GM23338 (cell line): ENCODE measurements around the gene MFAP4. TPM values are rescaled to one million over a fixed set of nuclear protein-coding genes. Genes with fewer than 3 reads are reported as not detected.
A peak's percentile ranks its signal among the peaks of the same experiment; 100 is the strongest.

Experiments
- ATAC-seq: fragments of 200-7000 bp; cut with Tn5 transposase; 3 replicates; pipeline ENCODE4 v1.9.1; 2020
- DNase-seq: peaks from one replicate; pipeline ENCODE4 v3.0.0-alpha.2; 2015; ENCODE audit warnings: low spot score
- H2AFZ ChIP-seq: fragments of 200-600 bp; sonication (generic); 2 replicates; pipeline ENCODE4 v1.8.0; 2016; ENCODE audit warnings: antibody characterized with exemption, mild to moderate bottlenecking, moderate library complexity
- H3F3A ChIP-seq: fragments of 200-600 bp; sonication (generic); replicated peaks from 2 replicates; pipeline ENCODE4 v1.8.0; 2017; ENCODE audit warnings: antibody characterized with exemption, mixed run types, low read depth
- H3K27ac ChIP-seq: fragments of 200-600 bp; sonication (generic); 2 replicates; pipeline ENCODE4 v1.6.1; 2016; ENCODE audit warnings: low read depth
- H3K27me3 ChIP-seq: fragments of 200-600 bp; sonication (generic); 2 replicates; pipeline ENCODE4 v1.8.0; 2016; ENCODE audit warnings: mild to moderate bottlenecking, mixed run types, moderate library complexity; ENCODE audit not compliant: insufficient read depth
- H3K36me3 ChIP-seq: fragments of 200-600 bp; sonication (generic); 2 replicates; pipeline ENCODE4 v1.8.0; 2016; ENCODE audit warnings: mild to moderate bottlenecking; ENCODE audit not compliant: insufficient read depth
- H3K4me1 ChIP-seq: fragments of 200-600 bp; sonication (generic); 2 replicates; pipeline ENCODE4 v1.8.0; 2016; ENCODE audit warnings: mild to moderate bottlenecking, moderate library complexity; ENCODE audit not compliant: insufficient read depth
- H3K4me2 ChIP-seq: fragments of 200-600 bp; sonication (generic); 2 replicates; pipeline ENCODE4 v1.7.1; 2017; ENCODE audit warnings: mixed run types
- H3K4me3 ChIP-seq: fragments of 200-600 bp; sonication (generic); 2 replicates; pipeline ENCODE4 v1.6.1; 2016; ENCODE audit warnings: mixed run types
- H3K79me2 ChIP-seq: fragments of 200-600 bp; sonication (generic); replicated peaks from 2 replicates; pipeline ENCODE4 v1.8.0; 2017; ENCODE audit warnings: mild to moderate bottlenecking; ENCODE audit not compliant: insufficient read depth
- H3K9me2 ChIP-seq: fragments of 200-600 bp; sonication (generic); 2 replicates; pipeline ENCODE4 v1.8.0; 2017; ENCODE audit not compliant: insufficient read depth
- H4K20me1 ChIP-seq: fragments of 200-600 bp; sonication (generic); replicated peaks from 2 replicates; pipeline ENCODE4 v1.8.0; 2017; ENCODE audit warnings: mild to moderate bottlenecking; ENCODE audit not compliant: insufficient read depth
- H3K27ac Mint-ChIP-seq: 2 replicates; pipeline ENCODE4 v1.8.0; 2020; ENCODE audit warnings: inconsistent platforms, mild to moderate bottlenecking, moderate library complexity, mixed read lengths
- H3K27me3 Mint-ChIP-seq: 3 replicates; pipeline ENCODE4 v1.8.0; 2022; ENCODE audit warnings: low read depth, mild to moderate bottlenecking, moderate library complexity, mixed read lengths, inconsistent platforms; ENCODE audit not compliant: insufficient read depth, poor library complexity
- H3K36me3 Mint-ChIP-seq: 3 replicates; pipeline ENCODE4 v1.8.0; 2021; ENCODE audit warnings: low read depth, mild to moderate bottlenecking, inconsistent platforms, moderate library complexity, mixed read lengths
- H3K4me1 Mint-ChIP-seq: 3 replicates; pipeline ENCODE4 v1.8.0; 2020; ENCODE audit warnings: mild to moderate bottlenecking, inconsistent platforms, mixed read lengths
- H3K4me3 Mint-ChIP-seq: 3 replicates; pipeline ENCODE4 v1.8.0; 2021; ENCODE audit warnings: moderate library complexity, mild to moderate bottlenecking, inconsistent platforms, mixed read lengths
- H3K9me3 Mint-ChIP-seq: 3 replicates; pipeline ENCODE4 v1.8.0; 2020; ENCODE audit warnings: moderate library complexity, mild to moderate bottlenecking, inconsistent platforms, mixed read lengths
- CREB1 ChIP-seq: fragments of 250-450 bp; sonication (Bioruptor Pico); IDR thresholded peaks from 2 replicates; pipeline ENCODE4 v1.5.0; 2020; ENCODE audit warnings: low read depth, mild to moderate bottlenecking, moderate library complexity
- EZH2phosphoT487 ChIP-seq: fragments of 200-600 bp; sonication (generic); IDR thresholded peaks from one replicate; pipeline ENCODE4 v1.8.1; 2018; ENCODE audit warnings: antibody characterized with exemption; ENCODE audit not compliant: unreplicated experiment
- NANOG ChIP-seq: IDR thresholded peaks from 2 replicates; pipeline ENCODE4 v1.6.1; 2016; ENCODE audit warnings: antibody characterized with exemption, borderline replicate concordance
- POLR2AphosphoS5 ChIP-seq: IDR thresholded peaks from 2 replicates; pipeline ENCODE4 v1.6.1; 2016; ENCODE audit warnings: antibody characterized with exemption, low read depth
- STAT1 ChIP-seq: IDR thresholded peaks from one replicate; pipeline ENCODE4 v1.6.1; 2016; ENCODE audit warnings: antibody characterized with exemption; ENCODE audit not compliant: unreplicated experiment
- ZNF114 ChIP-seq: fragments of 250-450 bp; sonication (Bioruptor Pico); IDR thresholded peaks from 2 replicates; pipeline ENCODE4 v1.5.0; 2020; ENCODE audit warnings: mild to moderate bottlenecking, moderate library complexity
- long read RNA-seq: library from polyadenylated mRNA; unstranded; transcript quantifications from one replicate; pipeline ENCODE4 v2.0.0, GENCODE V29; 2020; ENCODE audit not compliant: unreplicated experiment
- polyA plus RNA-seq: library from polyadenylated mRNA; unstranded; fragments of >200 nt; fragmentation: Nextera tagmentation; extraction: Ambion mirVana; gene quantifications from 2 replicates; pipeline ENCODE4 v1.2.1, GENCODE V29; 2016
- total RNA-seq: library from RNA; depleted of rRNA; stranded (reverse); fragments of >200 nt; shearing (Covaris generic); gene quantifications from 2 replicates; pipeline ENCODE4 v1.2.3, GENCODE V29; 2014; rRNA removed
- TF ChIP-seq, protein P1 (sequence below), 2 experiments: fragments of 200-600 bp in 1 of 2; sonication (generic) in 1 of 2; conservative IDR thresholded peaks; 2 replicates each; pipeline versions ENCODE4 v1.5.1 to v1.6.1; 2016 to 2017; ENCODE audit warnings: antibody characterized with exemption in 2 of 2, low read depth in 2 of 2, mild to moderate bottlenecking in 2 of 2, moderate library complexity in 1 of 2

MFAP4 gene
- 2.6 and 7.7 TPM in 2 replicates for total RNA-seq
- polyA plus RNA-seq, result 9.4 and 9.7 TPM in 2 replicates
- long read RNA-seq, partial matches to known transcripts, result 0 of 4 reads
- long read RNA-seq, other reads (novel, unspliced or antisense), result 2 of 4 reads

DNA sequence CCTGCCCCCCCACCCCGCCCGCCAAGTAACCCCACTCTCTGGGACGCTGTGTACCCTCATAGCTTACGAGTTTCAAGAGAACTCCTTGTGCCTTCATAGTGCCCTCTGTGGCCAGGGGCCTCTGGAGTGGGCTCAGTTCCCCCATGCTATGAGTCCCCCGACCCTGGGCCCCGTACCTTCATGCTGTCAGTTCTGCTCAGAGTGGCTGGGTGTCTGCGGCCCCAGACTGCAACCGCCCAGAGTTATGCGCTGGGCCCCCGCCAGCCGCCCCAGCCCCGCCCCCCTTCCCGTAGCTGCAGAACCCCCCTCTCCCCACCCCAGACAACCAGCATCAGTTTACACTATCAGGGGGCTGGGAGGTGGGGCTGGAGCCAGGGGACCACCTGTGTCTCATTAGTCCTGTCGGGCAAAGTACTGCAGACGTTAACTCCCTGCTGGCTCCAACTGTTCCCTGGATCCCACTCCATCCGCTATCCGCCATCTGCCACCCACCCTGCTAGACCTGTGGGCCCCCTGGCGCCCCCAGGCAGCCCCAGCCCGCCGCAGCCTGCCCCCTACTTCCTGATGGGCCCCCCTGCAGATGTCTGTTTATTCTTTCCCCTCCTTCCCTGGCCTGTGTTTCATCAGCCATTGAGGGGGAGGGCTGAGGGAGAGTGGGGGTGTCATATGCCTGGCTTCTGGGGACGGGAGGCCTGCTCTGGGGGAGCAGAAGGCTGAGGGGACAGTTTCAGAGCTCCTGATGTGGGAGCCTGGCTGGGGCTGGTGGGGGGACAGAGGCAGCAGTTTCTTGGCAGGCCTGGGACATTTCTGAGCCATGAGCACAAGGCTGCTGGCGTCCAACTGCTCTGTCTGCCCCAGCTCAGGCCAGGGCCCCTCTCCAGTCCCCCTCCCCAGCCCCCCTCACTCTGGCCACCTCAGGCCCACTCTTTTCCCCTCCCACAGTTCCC, at the start of gene MFAP4:
MFAP4 (minus strand) TSS at position 217 of the 947 bp plus-strand sequence; CDS start at position 182, 35 bp downstream.
- Histone ChIP-seq H3K79me2 (no peaks in the 10 kb centered on the region; the same call in 1 of the 2 replicates), H3K4me2 (peak within 1 kb of the TSS; percentile 78), H2AFZ (peak within 1 kb of the TSS; percentile 14; the same call in 1 of the 2 replicates), H3K27me3 (no peaks in the 10 kb centered on the region), H3K4me3 (peak within 1 kb of the TSS; percentile 47), H4K20me1 (no peaks in the 10 kb centered on the region), H3F3A (peaks cover 12% of the 10 kb centered on the region), H3K9me2 (no peaks in the 10 kb centered on the region), H3K27ac (peak within 1 kb of the TSS; percentile 90), H3K36me3 (no peaks in the 10 kb centered on the region; the same call in 1 of the 2 replicates), H3K4me1 (peaks cover 29% of the 10 kb centered on the region)
- H3K9me3 Mint-ChIP-seq, result no peaks in the 10 kb centered on the region; the same call in 2 of the 3 replicates
- peak; percentile 77 for DNase-seq
- peak within 1 kb of the TSS; percentile 44 for H3K4me3 Mint-ChIP-seq
- peaks cover 8% of the 10 kb centered on the region for H3K27me3 Mint-ChIP-seq
- TF ChIP-seq STAT1 (no peak), NANOG (no peak), ZNF114 (CRISPR knock-in tag) (no peak), POLR2AphosphoS5 (peak; percentile 38; the same call in 1 of the 2 replicates), EZH2phosphoT487 (no peak)
- TF ChIP-seq, protein P1, sequence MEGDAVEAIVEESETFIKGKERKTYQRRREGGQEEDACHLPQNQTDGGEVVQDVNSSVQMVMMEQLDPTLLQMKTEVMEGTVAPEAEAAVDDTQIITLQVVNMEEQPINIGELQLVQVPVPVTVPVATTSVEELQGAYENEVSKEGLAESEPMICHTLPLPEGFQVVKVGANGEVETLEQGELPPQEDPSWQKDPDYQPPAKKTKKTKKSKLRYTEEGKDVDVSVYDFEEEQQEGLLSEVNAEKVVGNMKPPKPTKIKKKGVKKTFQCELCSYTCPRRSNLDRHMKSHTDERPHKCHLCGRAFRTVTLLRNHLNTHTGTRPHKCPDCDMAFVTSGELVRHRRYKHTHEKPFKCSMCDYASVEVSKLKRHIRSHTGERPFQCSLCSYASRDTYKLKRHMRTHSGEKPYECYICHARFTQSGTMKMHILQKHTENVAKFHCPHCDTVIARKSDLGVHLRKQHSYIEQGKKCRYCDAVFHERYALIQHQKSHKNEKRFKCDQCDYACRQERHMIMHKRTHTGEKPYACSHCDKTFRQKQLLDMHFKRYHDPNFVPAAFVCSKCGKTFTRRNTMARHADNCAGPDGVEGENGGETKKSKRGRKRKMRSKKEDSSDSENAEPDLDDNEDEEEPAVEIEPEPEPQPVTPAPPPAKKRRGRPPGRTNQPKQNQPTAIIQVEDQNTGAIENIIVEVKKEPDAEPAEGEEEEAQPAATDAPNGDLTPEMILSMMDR (conservative IDR thresholded peaks at IDR 0.05; ENCODE audit: low read depth in 2 of 2), result no peak
- H3K4me1 Mint-ChIP-seq, result peaks cover 54% of the 10 kb centered on the region
- H3K27ac Mint-ChIP-seq, result peak within 1 kb of the TSS; percentile 88
- ATAC-seq, result peak; percentile 71
- H3K36me3 Mint-ChIP-seq, result peaks cover 36% of the 10 kb centered on the region

- Mint-ChIP-seq H3K9me3 (no peaks in the 10 kb centered on the region), H3K36me3 (no peaks in the 10 kb centered on the region), H3K27ac (peak overlapping the region; percentile 21), H3K4me1 (peaks cover 38% of the 10 kb centered on the region), H3K27me3 (peaks cover 4% of the 10 kb centered on the region), H3K4me3 (no peak overlapping the region)
- no peaks in the 10 kb centered on the region for H3F3A ChIP-seq
- H3K9me2 ChIP-seq, result no peaks in the 10 kb centered on the region
- ATAC-seq, result peak; percentile 73
- TF ChIP-seq CREB1 (CRISPR knock-in tag), result no peak
- TF ChIP-seq, protein P1 (conservative IDR thresholded peaks at IDR 0.05; ENCODE audit: low read depth in 2 of 2), result peak; percentile 45 to 69
- TF ChIP-seq NANOG, result no peak
- no peak for TF ChIP-seq STAT1
- no peaks in the 10 kb centered on the region for H3K36me3 ChIP-seq
- H3K4me3 ChIP-seq, result peak overlapping the region; percentile 15; the same call in 1 of the 2 replicates
- H3K4me1 ChIP-seq, result peaks cover 41% of the 10 kb centered on the region
- H3K4me2 ChIP-seq, result peak overlapping the region; percentile 52
- no peaks in the 10 kb centered on the region for H3K27me3 ChIP-seq
- no peak overlapping the region for H2AFZ ChIP-seq
- H3K79me2 ChIP-seq, result no peaks in the 10 kb centered on the region
- peak overlapping the region; percentile 41; the same call in 1 of the 2 replicates for H3K27ac ChIP-seq
- H4K20me1 ChIP-seq, result no peaks in the 10 kb centered on the region
- DNase-seq, result peak; percentile 33
Observed at GRCh38 chr17:19433727-19434340, 46.8 kb upstream of the MFAP4 start.
